Pancreas (tissue), 10 donors: ENCODE data around the gene DDX25. TPM values are rescaled to one million over a fixed set of nuclear protein-coding genes. Genes with fewer than 3 reads are reported as not detected.
A peak's percentile ranks its signal among the peaks of the same experiment; 100 is the strongest.

ENCODE experiments used
- ATAC-seq, 4 donors: fragments of 200-7000 bp; cut with Tn5 transposase; one replicate each; pipeline versions ENCODE4 v1.8.0 to v1.9.1; 2020; ENCODE audit warnings: mild to moderate bottlenecking in 4 of 4, moderate library complexity in 4 of 4
- DNase-seq, 6 donors: peaks; one replicate each; pipeline ENCODE4 v3.0.0-alpha.2; 2020
- FAIRE-seq: peaks from 2 replicates; lab custom pipeline; 2012; peaks lifted over from hg19 to GRCh38; lab: Jason Lieb, UNC
- H3K27ac ChIP-seq, 4 donors: fragments of 200-600 bp; sonication (generic); 1 replicate in 3 of 4; 2 replicates in 1 of 4; pipeline versions ENCODE4 v1.5.0 to v1.8.0; 2020
- H3K27me3 ChIP-seq, 4 donors: fragments of 200-600 bp; one replicate each; pipeline ENCODE4 v1.8.0; 2021
- H3K36me3 ChIP-seq, 3 donors: fragments of 200-600 bp; sonication (generic) in 1 of 3; one replicate each; pipeline versions ENCODE4 v1.5.0 to v1.8.0; 2020 to 2021
- H3K4me1 ChIP-seq, 3 donors: fragments of 200-600 bp; one replicate each; pipeline ENCODE4 v1.8.0; 2021
- H3K4me3 ChIP-seq, 4 donors: fragments of 200-600 bp; sonication (generic) in 2 of 4; one replicate each; pipeline versions ENCODE4 v1.5.0 to v1.8.0; 2020 to 2021
- H3K9me3 ChIP-seq, 4 donors: fragments of 200-600 bp; one replicate each; pipeline ENCODE4 v1.8.0; 2021
- CTCF ChIP-seq, 4 donors: fragments of 200-600 bp; sonication (generic) in 3 of 4; IDR thresholded peaks; one replicate each; pipeline versions ENCODE4 v1.5.0 to v1.8.0; 2021; ENCODE audit warnings: antibody characterized with exemption in 4 of 4
- WGBS, 2 donors: extraction: QIAGEN DNeasy Blood & Tissue Kit; methylation state at CpG; one replicate each; pipeline ENCODE4 v1.1.7; 2013; 5-methylcytosine and 5-hydroxymethylcytosine counted together
- intact Hi-C, 3 donors: fragments of 100-400 bp; cut with DNase I; formaldehyde crosslinking; loops; one replicate each; pipeline versions ENCODE4 v1.11.1 to v1.14.2; 2022
- polyA plus RNA-seq, 2 donors: library from polyadenylated mRNA; stranded (reverse); fragments of 200-250 nt; gene quantifications; one replicate each; pipeline ENCODE4 v1.2.3, GENCODE V29; 2013
- total RNA-seq, 6 donors: library from RNA; stranded (reverse); fragmentation: NEBNext Ultra II Directional in 4 of 6; extraction: Animal tissue kit (Norgen Biotek cat#: 25700) in 4 of 6; gene quantifications; one replicate each; pipeline versions ENCODE4 v1.2.1 to v1.2.4, GENCODE V29; 2021 to 2023
- donor health status: healthy with polysubstance abuse.
- donor health status: DM: no; HTN: no; CAD: no; lungs with moderate emphysema.
- donor health status: DM: no; HTN: no; CAD: no.
- donor health status: control.
- donor health status: control.
- donor health status: Bipolar disorder and iron deficiency.
- donor health status: DM: yes; HTN: yes; CAD: no.
- donor health status: DM: no; HTN: no; CAD: no.
- donor health status: DM: no; HTN: no; CAD: no.
- donor health status: DM: yes; HTN: yes; CAD: no.

Gene DDX25
- total and polyA plus RNA-seq, 8 donors: 0.41 to 7.1 (median 0.64) TPM

GRCh38 chr11:125967515-125967914 lies 63.2 kb downstream of the DDX25 start:
- no peak overlapping the region for H3K4me3 ChIP-seq
- DNase-seq (no peak), ATAC-seq (no peak), FAIRE-seq (no peak)
- no peaks in the 10 kb centered on the region for H3K9me3 ChIP-seq
- TF ChIP-seq CTCF (IDR thresholded peaks at IDR 0.05): no peak
- no peak overlapping the region for H3K27ac ChIP-seq
- H3K27me3 ChIP-seq: no peaks in the 10 kb centered on the region
- H3K36me3 ChIP-seq: no peaks in the 10 kb centered on the region
- no peaks in the 10 kb centered on the region for H3K4me1 ChIP-seq
- WGBS, 2 donors: 91 to 96% methylated on average over 4 of the region's 4 CpGs
- intact Hi-C loops: no loop called here

- DNase-seq: no peak
- Histone ChIP-seq H3K27me3 (no peaks in the 10 kb centered on the region), H3K27ac (no peak overlapping the region), H3K9me3 (no peaks in the 10 kb centered on the region), H3K36me3 (no peaks in the 10 kb centered on the region), H3K4me1 (no peaks in the 10 kb centered on the region), H3K4me3 (no peak overlapping the region)
- no peak for FAIRE-seq
- intact Hi-C loops: no loop called here
- ATAC-seq: peak in 3 of 4 donors; percentile 52 to 72 (median 65)
- TF ChIP-seq CTCF (IDR thresholded peaks at IDR 0.05): no peak
- WGBS, 2 donors: 68 to 69% methylated on average over 7 of the region's 7 CpGs
Measured at GRCh38 chr11:125968354-125968753, 64.0 kb downstream of the DDX25 start.

- Histone ChIP-seq H3K36me3 (no peaks in the 10 kb centered on the region), H3K27me3 (no peaks in the 10 kb centered on the region), H3K27ac (no peak overlapping the region), H3K9me3 (no peaks in the 10 kb centered on the region), H3K4me1 (peaks cover 0 to 6% (median 0%) of the 10 kb centered on the region in 3 donors), H3K4me3 (no peak overlapping the region)
- no peak for TF ChIP-seq CTCF (IDR thresholded peaks at IDR 0.05)
- FAIRE-seq: no peak
- DNase-seq: no peak
- intact Hi-C loops: no loop called here
- WGBS, 2 donors: 69 to 80% methylated on average over 6 of the region's 6 CpGs
- no peak for ATAC-seq
Measured at GRCh38 chr11:125971618-125972017, 67.3 kb downstream of the DDX25 start.

- ATAC-seq (no peak), FAIRE-seq (no peak), DNase-seq (no peak)
- Histone ChIP-seq H3K4me1 (peaks cover 0 to 6% (median 0%) of the 10 kb centered on the region in 3 donors), H3K4me3 (no peak overlapping the region), H3K27ac (no peak overlapping the region), H3K27me3 (no peaks in the 10 kb centered on the region), H3K9me3 (no peaks in the 10 kb centered on the region), H3K36me3 (no peaks in the 10 kb centered on the region)
- intact Hi-C loops: no loop called here
- TF ChIP-seq CTCF (IDR thresholded peaks at IDR 0.05): no peak
Measured at GRCh38 chr11:125974284-125974683, 70.0 kb downstream of the DDX25 start.

GRCh38 chr11:125975634-125976033 lies 71.3 kb downstream of the DDX25 start:
- H3K27me3 ChIP-seq: no peaks in the 10 kb centered on the region
- intact Hi-C loops: no loop called here
- no peak for FAIRE-seq
- H3K4me1 ChIP-seq: peaks cover 0 to 6% (median 0%) of the 10 kb centered on the region in 3 donors
- peak overlapping the region in 1 of 4 donors; percentile 7 for H3K27ac ChIP-seq
- no peak for ATAC-seq
- DNase-seq: no peak
- no peaks in the 10 kb centered on the region for H3K36me3 ChIP-seq
- no peak overlapping the region for H3K4me3 ChIP-seq
- WGBS, 2 donors: 77 to 81% methylated on average over 6 of the region's 6 CpGs
- no peaks in the 10 kb centered on the region for H3K9me3 ChIP-seq
- TF ChIP-seq CTCF (IDR thresholded peaks at IDR 0.05): no peak
